Stimulated activated CD8-positive, alpha-beta memory T cell treated with anti-CD3 and anti-CD28 coated beads, Interleukin-15, amount 100 ng/mL, for 24 hours (primary cell): ENCODE data around the gene ABHD3.
A peak's percentile ranks its signal among the peaks of the same experiment; 100 is the strongest.
"Not testable (repeated sequence)": the region's sequence is repeated elsewhere in the genome, so short reads cannot be mapped to it uniquely, and the experiment has no call there.

ENCODE experiments used
- DNase-seq: peaks from one replicate; pipeline ENCODE4 v3.0.0-alpha.2; 2020; ENCODE audit warnings: low read depth

Gene ABHD3

GRCh38 chr18:21704603-21705364, at the start of gene ABHD3:
Gene ABHD3 (minus strand): TSS chr18:21704774. CDS start chr18:21704665, 109 bp downstream.
- DNase-seq: peak; percentile 73

- DNase-seq: no peak
These were observed 43.5 kb upstream of the ABHD3 start for GRCh38 chr18:21747764-21748693.

GRCh38 chr18:21747268-21747667, 42.7 kb upstream of the ABHD3 start:
- DNase-seq: no peak

- no peak for DNase-seq
These were observed 40.7 kb upstream of the ABHD3 start for GRCh38 chr18:21745231-21745630.

GRCh38 chr18:21743166-21743832, 38.7 kb upstream of the ABHD3 start:
- DNase-seq: no peak

GRCh38 chr18:21742315-21742687, 37.7 kb upstream of the ABHD3 start:
- DNase-seq: no peak

- DNase-seq: peak; percentile 3
These were observed 37.2 kb upstream of the ABHD3 start for GRCh38 chr18:21741562-21742314.

GRCh38 chr18:21741312-21741561, 36.7 kb upstream of the ABHD3 start:
- no peak for DNase-seq

- peak; percentile 98 for DNase-seq
These were observed 36.2 kb upstream of the ABHD3 start, which contains the start of gene MIB1 for GRCh38 chr18:21740538-21741311. Gene MIB1 (plus strand): TSS chr18:21740792. CDS start chr18:21741584, 792 bp downstream.

GRCh38 chr18:21739604-21740537, 35.3 kb upstream of the ABHD3 start:
- no peak for DNase-seq

- DNase-seq: not testable (repeated sequence)
These were observed 32.4 kb upstream of the ABHD3 start for GRCh38 chr18:21736926-21737325.

- no peak for DNase-seq
These were observed 31.0 kb upstream of the ABHD3 start for GRCh38 chr18:21735452-21736015.

GRCh38 chr18:21733011-21733410, 28.4 kb upstream of the ABHD3 start:
- DNase-seq: no peak

GRCh38 chr18:21727702-21728101, 23.1 kb upstream of the ABHD3 start:
- DNase-seq: no peak

GRCh38 chr18:21725201-21725600, 20.6 kb upstream of the ABHD3 start:
- no peak for DNase-seq

GRCh38 chr18:21722687-21723086, 18.1 kb upstream of the ABHD3 start:
- no peak for DNase-seq

- no peak for DNase-seq
These were observed 9.9 kb upstream of the ABHD3 start for GRCh38 chr18:21714474-21714873.

- DNase-seq: not testable (repeated sequence)
These were observed 2.6 kb upstream of the ABHD3 start for GRCh38 chr18:21707130-21707529.

GRCh38 chr18:21706386-21706865, 1.9 kb upstream of the ABHD3 start:
- DNase-seq: no peak
